Mucosa of stomach (tissue), 1 donor: Measurements from ENCODE around the gene SLC25A26.

Source experiments
- H3K27me3 ChIP-seq: one replicate; pipeline ENCODE4 v1.7.0; 2013; ENCODE audit warnings: mild to moderate bottlenecking, low read length; ENCODE audit not compliant: control insufficient read depth, insufficient read depth
- H3K36me3 ChIP-seq: one replicate; pipeline ENCODE4 v1.7.0; 2013; ENCODE audit warnings: low read length; ENCODE audit not compliant: control insufficient read depth, insufficient read depth
- H3K4me1 ChIP-seq: one replicate; pipeline ENCODE4 v1.7.0; 2013; ENCODE audit warnings: mild to moderate bottlenecking, low read length; ENCODE audit not compliant: control insufficient read depth, insufficient read depth
- H3K4me3 ChIP-seq: one replicate; pipeline ENCODE4 v1.7.0; 2013; ENCODE audit warnings: low read length
- H3K9ac ChIP-seq: one replicate; pipeline ENCODE4 v1.7.0; 2013; ENCODE audit warnings: mild to moderate bottlenecking, low read length, moderate library complexity
- H3K9me3 ChIP-seq: one replicate; pipeline ENCODE4 v1.7.0; 2013; ENCODE audit warnings: mild to moderate bottlenecking, low read length, moderate library complexity; ENCODE audit not compliant: control insufficient read depth
- donor health status: Pancreatic carcinoma.

The SLC25A26 gene

DNA sequence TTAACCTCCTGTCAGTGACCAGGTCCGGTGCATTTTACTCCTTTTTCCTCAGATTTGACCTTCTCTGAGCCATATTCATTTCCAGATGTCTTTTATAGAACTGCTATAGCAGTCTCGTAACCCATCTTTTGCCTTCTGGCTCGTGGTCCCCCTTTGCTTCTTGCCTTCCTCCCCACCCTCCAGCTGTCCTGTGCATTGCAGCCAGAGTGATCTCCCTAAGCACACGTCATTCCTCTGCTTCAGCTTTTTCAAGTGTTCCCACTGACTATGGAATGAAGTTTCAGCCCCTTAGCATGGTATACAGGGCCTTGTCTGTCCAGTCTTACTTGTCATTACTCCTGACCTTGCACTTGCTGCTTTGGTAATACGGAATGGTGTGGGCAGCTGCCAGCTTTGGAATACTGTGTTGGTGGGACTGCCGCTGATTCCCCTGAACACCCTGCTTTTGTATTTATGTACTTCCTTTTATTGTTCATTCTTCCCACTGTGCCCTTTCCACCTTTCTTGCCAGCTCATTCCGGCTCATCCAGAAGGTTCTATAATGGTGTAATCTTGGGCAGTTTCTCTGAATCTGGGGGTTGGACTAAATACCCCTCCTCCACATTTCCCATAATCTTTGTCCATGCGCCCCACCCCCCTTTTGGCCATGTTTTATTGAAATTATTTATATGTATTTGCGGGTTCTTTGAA lies 38.9 kb downstream of the SLC25A26 start:
- H3K4me1 ChIP-seq, result no peaks in the 10 kb centered on the region
- H3K27me3 ChIP-seq, result no peaks in the 10 kb centered on the region
- H3K9ac ChIP-seq, result no peak overlapping the region
- no peaks in the 10 kb centered on the region for H3K9me3 ChIP-seq
- H3K36me3 ChIP-seq, result no peaks in the 10 kb centered on the region
- H3K4me3 ChIP-seq, result no peak overlapping the region

DNA sequence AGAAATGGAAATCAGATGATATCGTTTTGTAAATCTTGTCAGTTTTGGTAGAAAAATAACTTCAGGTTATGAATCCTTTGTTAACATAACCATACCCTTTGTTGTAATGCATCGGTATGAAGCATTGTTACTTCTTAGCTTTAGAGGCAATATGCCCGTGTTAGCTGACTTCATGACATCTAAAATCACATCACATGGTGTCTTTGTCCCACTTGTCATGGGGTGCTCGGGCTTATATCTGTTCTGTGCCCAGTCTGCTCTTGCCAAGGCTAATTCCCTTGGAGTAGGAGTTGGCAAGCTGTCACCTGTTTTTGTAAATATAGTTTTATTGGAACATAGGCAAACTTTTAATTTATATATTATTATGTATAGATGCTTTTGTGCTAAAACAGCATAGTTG lies 39.6 kb downstream of the SLC25A26 start:
- Histone ChIP-seq H3K9ac (no peak overlapping the region), H3K36me3 (no peaks in the 10 kb centered on the region), H3K4me1 (no peaks in the 10 kb centered on the region)

DNA sequence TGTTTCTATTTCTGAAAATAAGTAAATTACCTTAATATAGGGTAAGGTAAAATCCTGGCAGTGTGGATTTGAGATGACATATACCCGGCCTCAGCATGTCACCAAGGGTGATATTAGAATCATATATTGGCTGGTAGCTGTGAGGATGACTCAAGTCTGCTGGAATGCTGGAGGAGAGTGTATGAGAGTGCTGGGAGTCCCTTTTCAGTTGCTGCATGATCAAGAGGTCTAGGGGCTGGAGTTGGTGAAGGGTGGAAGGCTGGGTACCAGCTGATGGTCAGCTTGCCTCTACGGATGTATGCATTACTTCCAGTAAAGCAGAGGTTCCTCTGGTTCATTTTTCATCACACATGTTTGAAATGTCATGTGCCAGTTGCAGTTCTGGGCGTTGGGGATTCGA lies 40.6 kb downstream of the SLC25A26 start:
- H3K4me1 ChIP-seq, result no peaks in the 10 kb centered on the region
- no peaks in the 10 kb centered on the region for H3K36me3 ChIP-seq
- no peaks in the 10 kb centered on the region for H3K9me3 ChIP-seq
- H3K4me3 ChIP-seq, result no peak overlapping the region
- H3K27me3 ChIP-seq, result no peaks in the 10 kb centered on the region
- no peak overlapping the region for H3K9ac ChIP-seq

More for the DNA sequence above, 39.6 kb downstream of the SLC25A26 start:
- Histone ChIP-seq H3K9me3 (no peaks in the 10 kb centered on the region), H3K27me3 (no peaks in the 10 kb centered on the region), H3K4me3 (no peak overlapping the region)

DNA sequence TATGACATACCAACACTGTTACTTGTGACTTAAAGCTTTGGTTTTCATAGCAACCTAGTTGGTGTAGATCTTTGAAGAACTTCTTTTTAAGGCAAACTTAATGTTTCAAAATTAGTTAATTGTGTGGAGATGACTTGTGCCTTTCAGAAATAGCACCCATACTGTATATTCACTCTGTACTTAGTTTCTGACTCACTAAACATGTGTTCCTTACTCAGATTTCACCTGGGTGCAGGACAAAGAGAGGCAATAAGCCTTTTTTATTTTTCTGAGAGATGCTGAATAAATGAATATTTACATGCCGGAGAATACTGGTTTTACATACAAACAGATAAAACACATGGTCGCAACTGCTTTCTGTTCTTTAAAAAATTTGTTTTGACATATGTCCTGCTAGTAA lies 44.8 kb downstream of the SLC25A26 start:
- H3K4me1 ChIP-seq, result no peaks in the 10 kb centered on the region
- H3K36me3 ChIP-seq, result no peaks in the 10 kb centered on the region
- no peaks in the 10 kb centered on the region for H3K27me3 ChIP-seq
- no peak overlapping the region for H3K9ac ChIP-seq
- no peaks in the 10 kb centered on the region for H3K9me3 ChIP-seq
- H3K4me3 ChIP-seq, result no peak overlapping the region

DNA sequence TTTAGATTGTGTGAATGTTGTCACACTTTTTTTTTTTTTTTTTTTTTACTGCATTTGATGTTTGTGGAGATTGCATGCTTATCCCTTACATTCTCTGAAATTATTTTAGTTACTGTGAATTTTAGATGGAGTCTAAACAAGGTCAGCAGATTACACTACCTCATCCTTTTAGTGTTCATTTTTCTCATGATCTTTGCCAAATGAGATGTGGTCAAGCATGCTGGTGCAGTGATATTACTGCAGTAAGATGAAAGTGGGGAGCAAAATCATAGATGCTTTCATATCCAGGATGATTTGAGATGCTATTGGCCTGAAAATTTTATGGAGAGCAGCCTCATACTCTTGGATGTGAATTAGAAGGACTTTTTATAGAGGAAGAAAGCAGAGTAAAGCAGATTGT lies 45.8 kb downstream of the SLC25A26 start:
- Histone ChIP-seq H3K9ac (no peak overlapping the region), H3K27me3 (no peaks in the 10 kb centered on the region), H3K9me3 (no peaks in the 10 kb centered on the region), H3K4me1 (no peaks in the 10 kb centered on the region), H3K36me3 (no peaks in the 10 kb centered on the region), H3K4me3 (no peak overlapping the region)

DNA sequence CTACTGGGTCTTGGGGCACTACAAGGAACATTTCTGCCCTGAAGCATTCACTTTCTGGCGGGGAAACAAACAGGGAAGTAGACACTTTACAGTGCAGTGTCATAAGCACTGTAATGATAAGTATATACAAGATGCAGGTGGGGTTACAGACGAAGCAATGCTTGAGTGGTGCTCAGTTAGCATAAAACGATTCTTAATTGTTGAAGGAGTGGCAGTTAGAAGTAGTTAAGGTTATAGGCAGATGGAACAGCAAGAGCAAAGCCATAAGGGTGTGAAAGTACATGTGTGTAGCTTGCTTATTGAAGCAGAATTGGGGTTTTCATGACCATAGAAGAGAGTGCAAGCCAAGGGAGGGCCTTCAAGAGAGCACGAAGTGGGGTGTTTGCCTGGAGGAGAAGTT lies 46.2 kb downstream of the SLC25A26 start:
- no peak overlapping the region for H3K9ac ChIP-seq
- no peaks in the 10 kb centered on the region for H3K9me3 ChIP-seq
- H3K4me1 ChIP-seq, result no peaks in the 10 kb centered on the region
- no peak overlapping the region for H3K4me3 ChIP-seq
- H3K36me3 ChIP-seq, result no peaks in the 10 kb centered on the region
- H3K27me3 ChIP-seq, result no peaks in the 10 kb centered on the region

DNA sequence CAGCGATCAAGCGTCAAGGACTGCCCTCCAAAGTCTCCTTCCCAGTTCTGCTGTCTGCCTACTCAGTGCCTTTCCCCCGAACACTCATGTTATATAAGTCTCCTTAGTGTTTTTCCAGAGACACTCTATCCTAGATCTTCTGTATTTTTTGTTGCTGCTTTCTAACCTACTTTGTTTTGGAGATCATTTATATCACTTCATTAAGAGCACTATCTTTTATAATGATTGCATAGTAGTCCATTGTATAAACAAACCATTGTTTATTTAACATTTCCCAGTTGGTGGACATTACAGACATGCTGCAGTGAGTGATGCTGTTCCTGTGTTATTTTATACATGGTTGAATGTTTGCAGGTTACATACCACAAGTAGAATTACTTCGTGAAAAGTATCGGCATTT lies 47.1 kb downstream of the SLC25A26 start:
- H3K4me3 ChIP-seq, result no peak overlapping the region
- no peaks in the 10 kb centered on the region for H3K36me3 ChIP-seq
- H3K27me3 ChIP-seq, result no peaks in the 10 kb centered on the region
- H3K9me3 ChIP-seq, result no peaks in the 10 kb centered on the region
- no peak overlapping the region for H3K9ac ChIP-seq
- H3K4me1 ChIP-seq, result no peaks in the 10 kb centered on the region

DNA sequence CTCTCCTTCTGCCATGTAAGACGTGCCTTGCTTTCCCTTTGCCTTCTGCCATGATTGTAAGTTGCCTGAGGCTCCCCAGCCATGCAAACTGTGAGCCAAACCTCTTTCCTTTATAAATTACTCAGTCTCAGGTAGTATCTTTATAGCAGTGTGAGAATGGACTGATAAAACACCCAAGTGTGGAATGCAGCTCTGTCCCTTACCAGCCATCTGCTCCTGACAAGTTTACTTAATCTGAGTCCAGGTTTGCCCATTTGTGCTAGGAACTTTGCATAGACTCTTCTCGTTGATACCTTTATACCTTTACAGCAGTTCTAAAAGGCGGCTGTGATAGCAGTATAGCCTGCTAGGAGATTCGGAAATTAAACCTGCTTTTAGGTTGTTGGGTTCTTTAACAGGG lies 48.1 kb downstream of the SLC25A26 start:
- Histone ChIP-seq H3K9me3 (no peaks in the 10 kb centered on the region), H3K9ac (no peak overlapping the region), H3K4me3 (no peak overlapping the region)

DNA sequence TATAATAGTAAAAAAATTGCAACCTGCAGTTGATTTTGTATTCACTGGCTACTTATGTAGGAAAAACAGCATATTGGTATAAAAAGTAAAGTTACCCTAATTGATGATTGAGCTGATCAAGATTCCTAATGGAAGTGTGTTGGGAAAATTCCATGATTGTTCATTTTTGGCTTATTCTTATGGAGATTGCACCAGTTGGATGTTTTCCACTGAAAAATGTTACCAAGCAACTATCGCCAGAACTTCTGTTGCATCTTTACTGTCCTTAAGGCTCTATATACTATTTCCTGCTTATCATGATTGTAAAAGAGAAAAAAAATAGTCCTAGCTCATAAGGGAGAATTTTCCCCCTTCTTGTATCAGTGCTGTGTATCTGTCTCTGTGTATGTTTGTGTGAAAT lies 48.6 kb downstream of the SLC25A26 start:
- Histone ChIP-seq H3K4me1 (no peaks in the 10 kb centered on the region), H3K27me3 (no peaks in the 10 kb centered on the region), H3K36me3 (no peaks in the 10 kb centered on the region), H3K4me3 (no peak overlapping the region), H3K9ac (no peak overlapping the region), H3K9me3 (no peaks in the 10 kb centered on the region)

More for the DNA sequence above, 48.1 kb downstream of the SLC25A26 start:
- H3K4me1 ChIP-seq, result no peaks in the 10 kb centered on the region
- no peaks in the 10 kb centered on the region for H3K36me3 ChIP-seq
- no peaks in the 10 kb centered on the region for H3K27me3 ChIP-seq

DNA sequence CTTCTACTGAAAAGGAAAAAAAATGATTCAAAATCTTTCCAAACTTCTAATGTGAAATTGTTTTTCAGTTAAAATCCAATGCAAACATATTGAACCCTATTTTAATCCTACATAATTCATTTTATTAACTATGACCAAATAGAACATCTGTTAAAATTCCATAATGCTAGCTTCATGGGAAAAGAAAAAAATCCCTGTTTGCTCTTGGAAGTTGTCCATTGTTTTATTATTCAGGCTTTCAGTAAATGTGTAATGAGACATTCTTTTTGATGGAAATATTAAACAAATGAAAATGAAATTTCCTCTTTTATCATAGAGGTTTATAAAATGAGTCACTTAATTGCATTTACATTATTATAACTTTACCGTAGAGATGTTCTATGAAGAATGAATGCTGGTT lies 49.5 kb downstream of the SLC25A26 start:
- Histone ChIP-seq H3K9me3 (no peaks in the 10 kb centered on the region), H3K9ac (no peak overlapping the region), H3K4me3 (no peak overlapping the region), H3K4me1 (no peaks in the 10 kb centered on the region), H3K36me3 (no peaks in the 10 kb centered on the region), H3K27me3 (no peaks in the 10 kb centered on the region)

DNA sequence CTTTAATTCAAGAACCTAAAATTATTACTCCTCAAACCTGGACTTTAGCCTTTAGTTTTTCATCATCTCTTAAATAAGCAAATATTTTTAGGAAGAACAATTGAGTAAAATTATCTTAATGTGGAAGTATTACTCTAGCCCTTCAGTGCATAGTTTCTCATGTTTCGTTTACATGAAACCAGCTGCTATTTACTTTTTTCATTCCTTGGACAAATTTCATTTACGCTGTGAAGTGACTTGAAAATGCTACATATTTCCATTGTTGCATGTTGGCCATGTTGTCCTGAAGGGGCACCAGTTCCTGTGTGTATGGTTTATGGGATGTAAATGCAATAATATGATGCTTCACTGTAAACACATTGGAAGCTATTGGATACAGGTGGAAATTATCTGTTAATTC lies 49.9 kb downstream of the SLC25A26 start:
- no peak overlapping the region for H3K9ac ChIP-seq
- H3K27me3 ChIP-seq, result no peaks in the 10 kb centered on the region
- no peaks in the 10 kb centered on the region for H3K4me1 ChIP-seq
- no peak overlapping the region for H3K4me3 ChIP-seq
- H3K9me3 ChIP-seq, result no peaks in the 10 kb centered on the region
- H3K36me3 ChIP-seq, result no peaks in the 10 kb centered on the region

DNA sequence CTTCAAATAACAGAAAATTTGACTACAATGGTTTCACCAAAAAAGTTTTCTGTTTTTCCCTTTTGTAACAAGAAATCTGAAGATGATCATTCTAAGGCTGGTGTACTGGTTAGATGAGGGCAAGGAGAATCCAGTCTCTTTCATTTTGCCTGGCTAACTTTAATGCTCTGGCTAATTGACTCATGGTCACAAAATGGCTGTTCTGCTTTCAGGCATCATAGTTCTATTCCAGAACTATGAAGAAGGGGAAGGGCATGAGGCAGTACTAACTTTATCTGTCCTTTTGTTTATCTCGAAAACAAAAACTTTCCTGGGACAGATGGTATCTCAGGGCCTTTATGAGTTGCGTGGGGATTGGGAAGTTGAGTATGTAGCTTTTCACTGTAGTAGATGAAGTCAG lies 50.4 kb downstream of the SLC25A26 start:
- Histone ChIP-seq H3K27me3 (no peaks in the 10 kb centered on the region), H3K4me1 (no peaks in the 10 kb centered on the region), H3K4me3 (no peak overlapping the region), H3K36me3 (no peaks in the 10 kb centered on the region), H3K9ac (no peak overlapping the region), H3K9me3 (no peaks in the 10 kb centered on the region)

DNA sequence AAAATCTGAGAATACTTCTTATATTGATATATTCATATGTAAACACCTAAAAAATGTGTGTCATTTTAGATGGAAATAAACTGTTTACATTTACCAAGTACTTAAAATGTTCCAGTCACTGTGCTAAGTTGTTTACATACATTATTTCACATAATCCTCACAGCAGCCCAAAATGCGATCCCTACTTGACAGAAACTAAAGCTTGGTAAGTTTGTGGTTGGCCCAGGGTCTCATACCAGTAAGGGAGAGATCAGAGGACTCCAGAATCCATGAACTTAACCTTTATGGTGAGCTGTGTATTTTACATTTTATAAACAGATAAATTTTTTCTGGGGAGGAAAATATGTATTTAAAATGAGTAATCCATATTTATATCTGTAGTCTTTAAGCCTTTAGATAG lies 51.2 kb downstream of the SLC25A26 start:
- H3K4me3 ChIP-seq, result no peak overlapping the region
- no peaks in the 10 kb centered on the region for H3K4me1 ChIP-seq
- no peaks in the 10 kb centered on the region for H3K36me3 ChIP-seq
- H3K27me3 ChIP-seq, result no peaks in the 10 kb centered on the region
- H3K9me3 ChIP-seq, result no peaks in the 10 kb centered on the region
- no peak overlapping the region for H3K9ac ChIP-seq
